Right atrium auricular region (tissue), 2 donors: Measurements from ENCODE around the gene TPCN1. TPM values are rescaled to one million over a fixed set of nuclear protein-coding genes. Genes with fewer than 3 reads are reported as not detected.

ENCODE experiments used
- DNase-seq: peaks from one replicate; pipeline ENCODE4 v3.0.0-alpha.2; 2019; ENCODE audit warnings: low spot score
- H3K27ac ChIP-seq, 2 donors: fragments of 200-600 bp; sonication (generic); 1 replicate in 1 of 2; 2 replicates in 1 of 2; pipeline ENCODE4 v1.5.1; 2016 to 2019
- H3K27me3 ChIP-seq, 2 donors: fragments of 200-600 bp; sonication (generic); one replicate each; pipeline versions ENCODE4 v1.5.1 to v1.6.0; 2017 to 2019
- H3K36me3 ChIP-seq: fragments of 200-600 bp; sonication (generic); one replicate; pipeline ENCODE4 v1.5.1; 2016
- H3K4me1 ChIP-seq, 2 donors: fragments of 200-600 bp; sonication (generic); one replicate each; pipeline versions ENCODE4 v1.5.1 to v1.6.0; 2017 to 2019
- H3K4me3 ChIP-seq, 2 donors: fragments of 200-600 bp; sonication (generic); 1 replicate in 1 of 2; 2 replicates in 1 of 2; pipeline ENCODE4 v1.5.1; 2017 to 2019; ENCODE audit warnings: mild to moderate bottlenecking in 1 of 2, moderate library complexity in 1 of 2
- H3K9me3 ChIP-seq, 2 donors: fragments of 200-600 bp; sonication (generic); one replicate each; pipeline ENCODE4 v1.5.1; 2019
- total RNA-seq, 2 donors: library from RNA; depleted of rRNA; stranded (reverse); fragments of >200 nt; gene quantifications; one replicate each; pipeline ENCODE4 v1.1.0, GENCODE V29; 2016
- TF ChIP-seq, protein P1 (sequence below), 2 donors: fragments of 200-600 bp; sonication (generic); IDR thresholded peaks; one replicate each; pipeline ENCODE4 v1.5.1; 2019; ENCODE audit warnings: antibody characterized with exemption in 2 of 2

Gene TPCN1
- total RNA-seq, 2 donors from 2014 or later: 57.3 to 58.7 TPM

DNA sequence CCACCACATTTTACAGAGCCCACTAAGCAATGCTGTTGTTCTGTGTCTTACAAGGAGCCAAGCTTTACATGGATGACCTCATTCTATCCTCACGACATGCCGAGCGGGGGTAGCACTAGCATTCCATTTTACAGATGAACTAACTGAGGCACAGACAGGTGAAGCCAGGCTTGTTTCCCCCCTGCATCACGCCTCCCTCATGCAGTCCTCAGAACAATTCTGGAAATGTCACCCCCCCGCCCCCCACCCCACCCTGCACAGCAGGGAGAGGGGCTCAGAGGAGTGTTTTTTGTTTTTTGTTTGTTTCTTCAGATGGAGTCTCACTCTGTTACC is 112.1 kb downstream of the TPCN1 start:
- H3K4me3 ChIP-seq: peak overlapping the region; percentile 4 to 72
- peaks cover 0 to 28% of the 10 kb centered on the region in 2 donors for H3K4me1 ChIP-seq
- TF ChIP-seq, protein P1, sequence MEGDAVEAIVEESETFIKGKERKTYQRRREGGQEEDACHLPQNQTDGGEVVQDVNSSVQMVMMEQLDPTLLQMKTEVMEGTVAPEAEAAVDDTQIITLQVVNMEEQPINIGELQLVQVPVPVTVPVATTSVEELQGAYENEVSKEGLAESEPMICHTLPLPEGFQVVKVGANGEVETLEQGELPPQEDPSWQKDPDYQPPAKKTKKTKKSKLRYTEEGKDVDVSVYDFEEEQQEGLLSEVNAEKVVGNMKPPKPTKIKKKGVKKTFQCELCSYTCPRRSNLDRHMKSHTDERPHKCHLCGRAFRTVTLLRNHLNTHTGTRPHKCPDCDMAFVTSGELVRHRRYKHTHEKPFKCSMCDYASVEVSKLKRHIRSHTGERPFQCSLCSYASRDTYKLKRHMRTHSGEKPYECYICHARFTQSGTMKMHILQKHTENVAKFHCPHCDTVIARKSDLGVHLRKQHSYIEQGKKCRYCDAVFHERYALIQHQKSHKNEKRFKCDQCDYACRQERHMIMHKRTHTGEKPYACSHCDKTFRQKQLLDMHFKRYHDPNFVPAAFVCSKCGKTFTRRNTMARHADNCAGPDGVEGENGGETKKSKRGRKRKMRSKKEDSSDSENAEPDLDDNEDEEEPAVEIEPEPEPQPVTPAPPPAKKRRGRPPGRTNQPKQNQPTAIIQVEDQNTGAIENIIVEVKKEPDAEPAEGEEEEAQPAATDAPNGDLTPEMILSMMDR (IDR thresholded peaks at IDR 0.05): no peak

DNA sequence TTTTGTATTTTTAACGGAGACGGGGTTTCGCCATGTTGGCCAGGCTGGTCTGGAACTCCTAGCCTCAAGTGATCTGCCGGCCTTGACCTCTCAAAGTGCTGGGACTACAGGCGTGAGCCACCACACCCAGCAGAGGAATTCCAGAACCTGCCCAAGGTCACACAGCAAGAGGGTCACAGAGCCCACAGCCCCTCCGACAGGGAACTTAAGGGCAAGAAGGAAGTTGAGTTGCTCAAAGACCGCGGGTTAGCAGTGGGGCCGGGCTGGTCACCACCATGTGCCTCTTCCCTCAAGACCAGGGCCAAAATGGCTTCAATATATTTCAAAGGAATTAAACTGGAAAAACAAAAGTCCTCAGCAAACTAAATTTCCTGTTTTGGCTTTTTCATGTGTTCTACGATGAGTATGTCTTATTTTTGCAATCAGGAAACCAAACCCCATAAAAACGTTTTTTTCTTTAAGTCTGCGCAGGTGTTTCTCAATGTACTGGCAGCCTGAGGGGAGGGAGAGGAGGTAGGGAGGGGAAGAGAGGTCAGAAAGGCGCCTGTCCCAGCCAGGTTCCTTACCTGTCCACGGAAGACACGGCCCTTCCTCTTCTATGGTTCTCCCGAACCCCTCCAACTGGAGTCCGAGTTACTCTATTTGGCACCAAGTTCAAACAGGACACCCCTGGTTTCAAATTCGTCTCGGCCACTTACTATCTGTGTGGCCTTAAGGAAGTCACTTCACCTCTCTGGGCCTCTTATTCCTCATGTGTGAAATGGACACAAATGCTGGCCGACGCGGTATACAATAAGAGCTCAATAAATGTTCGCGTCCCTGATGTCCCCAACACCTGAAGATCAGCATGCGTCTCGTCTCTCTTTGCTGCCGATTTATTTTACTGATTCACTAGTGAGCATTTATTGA is 112.9 kb downstream of the TPCN1 start:
- Histone ChIP-seq H3K27ac (peak overlapping the region; percentile 72 to 81), H3K4me1 (peaks cover 0 to 26% of the 10 kb centered on the region in 2 donors), H3K9me3 (no peaks in the 10 kb centered on the region), H3K36me3 (peaks cover 22% of the 10 kb centered on the region), H3K4me3 (peak overlapping the region; percentile 67 to 72), H3K27me3 (no peaks in the 10 kb centered on the region)
- TF ChIP-seq, protein P1 (IDR thresholded peaks at IDR 0.05): no peak
- DNase-seq: no peak

More for the DNA sequence above, 112.1 kb downstream of the TPCN1 start:
- DNase-seq: no peak
- peak overlapping the region in 1 of 2 donors; percentile 8 for H3K27ac ChIP-seq
- no peaks in the 10 kb centered on the region for H3K9me3 ChIP-seq
- no peaks in the 10 kb centered on the region for H3K27me3 ChIP-seq
- peaks cover 22% of the 10 kb centered on the region for H3K36me3 ChIP-seq

DNA sequence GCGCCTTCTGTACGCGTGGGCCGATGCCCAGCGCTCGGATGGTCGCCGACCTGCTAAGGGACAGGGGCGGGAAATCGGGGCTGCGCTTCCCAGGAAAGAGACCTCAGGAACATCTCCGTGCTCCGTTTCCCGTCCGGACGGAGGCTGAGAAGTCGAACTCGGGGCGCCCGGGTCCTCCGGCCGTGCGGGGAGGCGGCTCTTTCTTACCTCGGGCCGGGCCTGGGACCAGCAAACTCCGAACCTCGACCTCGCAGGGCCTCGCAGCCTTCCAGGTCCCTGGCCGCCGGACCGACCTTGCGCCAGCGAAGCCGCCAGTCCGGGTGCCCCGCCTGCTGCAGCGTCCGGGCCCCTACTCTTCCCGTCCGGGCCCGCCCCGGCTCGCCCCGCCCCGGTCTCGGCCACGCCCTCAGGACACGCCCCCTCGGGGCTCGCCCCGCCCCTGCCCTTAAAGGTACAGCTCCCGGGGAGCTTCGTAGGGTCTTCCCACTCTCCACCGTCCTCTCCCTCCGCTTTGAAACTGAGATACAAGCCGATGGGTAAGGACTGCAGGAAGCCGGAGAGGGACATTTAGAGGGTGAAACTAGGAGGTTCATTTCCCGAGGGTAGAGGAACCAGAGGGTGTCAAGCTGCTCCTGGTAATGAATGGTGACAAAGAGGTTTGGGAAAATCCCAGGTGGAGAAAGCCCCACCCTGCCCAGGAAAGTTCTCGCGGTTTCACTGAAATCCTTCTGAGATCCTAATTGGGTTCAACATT is 113.7 kb downstream of the TPCN1 start, which contains the start of gene SLC8B1:
SLC8B1 (minus strand) TSS at position 324 of the 754 bp plus-strand sequence. CDS start 2,231 bp downstream, outside the sequence.
- H3K4me3 ChIP-seq: peak within 1 kb of the TSS; percentile 67 to 72
- H3K27ac ChIP-seq: peak within 1 kb of the TSS; percentile 72 to 81
- H3K9me3 ChIP-seq: no peaks in the 10 kb centered on the region
- TF ChIP-seq, protein P1 (IDR thresholded peaks at IDR 0.05): no peak
- no peaks in the 10 kb centered on the region for H3K27me3 ChIP-seq
- DNase-seq: peak; percentile 92
- peaks cover 21% of the 10 kb centered on the region for H3K36me3 ChIP-seq
- H3K4me1 ChIP-seq: peaks cover 0 to 26% of the 10 kb centered on the region in 2 donors

DNA sequence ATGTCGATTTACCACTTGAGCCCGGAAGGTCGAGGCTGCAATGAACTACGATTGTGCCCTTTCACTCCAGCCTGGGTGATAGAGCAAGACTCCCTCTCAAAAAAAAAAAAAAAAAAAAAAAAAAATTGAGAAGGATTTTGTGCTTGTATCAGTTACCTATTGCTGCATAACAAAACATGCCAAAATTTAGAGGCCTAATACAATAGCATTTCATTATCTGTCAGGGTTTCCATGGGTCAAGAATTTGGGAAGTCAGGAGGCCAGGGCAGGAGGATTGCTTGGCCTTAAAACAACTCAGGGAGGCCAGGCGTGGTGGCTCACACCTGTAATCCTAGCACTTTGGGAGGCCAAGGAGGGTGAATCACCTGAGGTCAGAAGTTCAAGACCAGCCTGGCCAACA is 118.3 kb downstream of the TPCN1 start:
- Histone ChIP-seq H3K9me3 (no peaks in the 10 kb centered on the region), H3K4me3 (no peak overlapping the region), H3K36me3 (no peaks in the 10 kb centered on the region), H3K4me1 (peaks cover 0 to 6% of the 10 kb centered on the region in 2 donors), H3K27me3 (no peaks in the 10 kb centered on the region), H3K27ac (no peak overlapping the region)
- DNase-seq: no peak
- TF ChIP-seq, protein P1 (IDR thresholded peaks at IDR 0.05): no peak

DNA sequence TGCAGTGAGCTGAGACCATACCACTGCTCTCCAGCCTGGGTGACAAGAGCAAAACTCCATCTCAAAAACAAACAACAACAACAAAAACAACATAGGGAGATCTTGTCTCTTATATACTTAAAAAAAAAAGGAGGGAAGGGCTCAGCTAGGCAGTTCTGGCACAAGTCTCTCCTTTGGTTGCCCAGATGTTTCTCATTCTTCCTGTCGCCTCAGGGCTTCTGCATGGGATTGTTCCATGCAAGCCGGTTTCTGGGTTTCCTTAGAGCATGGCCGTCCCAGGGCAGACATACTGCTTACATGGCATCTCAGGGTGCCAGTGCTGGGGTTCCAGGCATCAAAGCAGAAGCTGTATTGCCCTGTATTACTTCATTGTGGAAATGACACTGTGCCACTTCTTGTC is 118.8 kb downstream of the TPCN1 start:
- H3K27ac ChIP-seq: no peak overlapping the region
- TF ChIP-seq, protein P1 (IDR thresholded peaks at IDR 0.05): no peak
- H3K4me3 ChIP-seq: no peak overlapping the region
- H3K36me3 ChIP-seq: no peaks in the 10 kb centered on the region
- H3K27me3 ChIP-seq: no peaks in the 10 kb centered on the region
- no peaks in the 10 kb centered on the region for H3K9me3 ChIP-seq
- DNase-seq: no peak
- H3K4me1 ChIP-seq: peaks cover 0 to 6% of the 10 kb centered on the region in 2 donors
